Measurements from ENCODE around the gene NUDCD3. TPM values are rescaled to one million over a fixed set of nuclear protein-coding genes. Genes with fewer than 3 reads are reported as not detected.

Gene NUDCD3
- total and polyA plus RNA-seq, 2 experiments from 2014 or later, result 35.7 to 42.7 TPM

DNA sequence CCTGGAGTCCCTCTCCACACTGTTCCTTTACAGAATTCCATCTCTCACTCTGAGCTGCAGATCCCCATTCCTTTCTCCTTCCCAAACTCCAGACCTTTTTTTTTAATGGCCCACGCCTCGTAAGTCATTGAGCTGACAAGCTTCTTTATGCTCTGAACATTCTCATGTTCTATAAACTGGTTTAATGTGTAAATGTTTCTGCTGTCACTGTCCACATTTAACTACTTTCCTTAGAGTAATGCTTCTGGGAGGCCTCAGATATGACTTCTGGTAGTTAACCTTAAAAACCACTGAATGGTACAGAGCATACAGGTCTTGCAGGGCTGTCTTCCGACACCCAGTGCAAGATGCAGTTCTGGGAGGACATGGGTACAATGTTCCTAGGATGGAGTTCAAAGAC is 94.0 kb downstream of the NUDCD3 start (continued):
- TF ChIP-seq ZNF462 (CRISPR knock-in tag; IDR thresholded peaks at IDR 0.05) (no peak), ZNF114 (CRISPR knock-in tag; IDR thresholded peaks at IDR 0.05) (no peak), STAT1 (IDR thresholded peaks at IDR 0.05; ENCODE audit: unreplicated experiment) (no peak), ZNF331 (CRISPR knock-in tag; IDR thresholded peaks at IDR 0.05; ENCODE audit: low read depth) (no peak)

DNA sequence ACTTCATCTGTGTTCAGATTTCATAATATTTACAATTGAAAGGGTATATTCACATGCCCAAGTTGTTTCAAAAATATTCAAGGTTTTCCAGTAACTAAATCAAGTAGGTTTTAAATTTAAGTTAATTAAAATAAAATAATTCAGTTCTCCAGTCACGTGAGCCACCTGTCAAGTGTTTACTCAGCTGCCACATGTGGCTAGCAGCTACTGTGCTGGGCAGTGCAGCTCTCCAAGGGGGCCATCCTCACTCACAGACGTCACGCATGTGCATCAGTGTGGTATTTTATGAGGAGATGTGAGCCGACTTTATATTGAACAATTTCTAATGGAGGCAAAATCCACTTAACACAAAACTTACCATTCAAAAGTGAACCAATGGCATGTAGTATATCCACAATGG is 95.4 kb downstream of the NUDCD3 start:
- no peak for DNase-seq (ENCODE audit: low spot score)
- no peak overlapping the region for H3K27ac ChIP-seq (ENCODE audit: low read depth)
- no peaks in the 10 kb centered on the region for H3K4me1 ChIP-seq (ENCODE audit: insufficient read depth)
- ATAC-seq, result no peak
- no peak overlapping the region for H3K4me3 ChIP-seq
- peaks cover 4% of the 10 kb centered on the region; the same call in 1 of the 2 replicates for H4K20me1 ChIP-seq (replicated peaks; ENCODE audit: insufficient read depth)
- H3K9me3 Mint-ChIP-seq, result no peaks in the 10 kb centered on the region; the same call in 2 of the 3 replicates
- no peak overlapping the region for H3K4me3 Mint-ChIP-seq
- H3K4me1 Mint-ChIP-seq, result peaks cover 6% of the 10 kb centered on the region; the same call in 1 of the 3 replicates
- peaks cover 10% of the 10 kb centered on the region; the same call in 2 of the 3 replicates for H3K36me3 Mint-ChIP-seq (ENCODE audit: low read depth)
- H3F3A ChIP-seq (replicated peaks; ENCODE audit: low read depth), result no peaks in the 10 kb centered on the region
- H3K27me3 Mint-ChIP-seq (ENCODE audit: insufficient read depth, low read depth, poor library complexity), result peaks cover 2% of the 10 kb centered on the region
- H3K79me2 ChIP-seq (replicated peaks; ENCODE audit: insufficient read depth), result 0 out of 2 replicates have a peak, but pooled peaks cover 3% of the 10 kb centered on the region
- no peak overlapping the region for H3K4me2 ChIP-seq
- no peaks in the 10 kb centered on the region for H3K27me3 ChIP-seq (ENCODE audit: insufficient read depth)
- no peaks in the 10 kb centered on the region; the same call in 1 of the 2 replicates for H3K36me3 ChIP-seq (ENCODE audit: insufficient read depth)
- no peak overlapping the region for H3K27ac Mint-ChIP-seq
- no peak overlapping the region for H2AFZ ChIP-seq
- no peaks in the 10 kb centered on the region for H3K9me2 ChIP-seq (ENCODE audit: insufficient read depth)
- no peak for TF ChIP-seq STAT1 (IDR thresholded peaks at IDR 0.05; ENCODE audit: unreplicated experiment)
- no peak for TF ChIP-seq EZH2phosphoT487 (IDR thresholded peaks at IDR 0.05; ENCODE audit: unreplicated experiment)
- no peak for TF ChIP-seq JUNB (IDR thresholded peaks at IDR 0.05; ENCODE audit: unreplicated experiment)
- TF ChIP-seq, protein P1, sequence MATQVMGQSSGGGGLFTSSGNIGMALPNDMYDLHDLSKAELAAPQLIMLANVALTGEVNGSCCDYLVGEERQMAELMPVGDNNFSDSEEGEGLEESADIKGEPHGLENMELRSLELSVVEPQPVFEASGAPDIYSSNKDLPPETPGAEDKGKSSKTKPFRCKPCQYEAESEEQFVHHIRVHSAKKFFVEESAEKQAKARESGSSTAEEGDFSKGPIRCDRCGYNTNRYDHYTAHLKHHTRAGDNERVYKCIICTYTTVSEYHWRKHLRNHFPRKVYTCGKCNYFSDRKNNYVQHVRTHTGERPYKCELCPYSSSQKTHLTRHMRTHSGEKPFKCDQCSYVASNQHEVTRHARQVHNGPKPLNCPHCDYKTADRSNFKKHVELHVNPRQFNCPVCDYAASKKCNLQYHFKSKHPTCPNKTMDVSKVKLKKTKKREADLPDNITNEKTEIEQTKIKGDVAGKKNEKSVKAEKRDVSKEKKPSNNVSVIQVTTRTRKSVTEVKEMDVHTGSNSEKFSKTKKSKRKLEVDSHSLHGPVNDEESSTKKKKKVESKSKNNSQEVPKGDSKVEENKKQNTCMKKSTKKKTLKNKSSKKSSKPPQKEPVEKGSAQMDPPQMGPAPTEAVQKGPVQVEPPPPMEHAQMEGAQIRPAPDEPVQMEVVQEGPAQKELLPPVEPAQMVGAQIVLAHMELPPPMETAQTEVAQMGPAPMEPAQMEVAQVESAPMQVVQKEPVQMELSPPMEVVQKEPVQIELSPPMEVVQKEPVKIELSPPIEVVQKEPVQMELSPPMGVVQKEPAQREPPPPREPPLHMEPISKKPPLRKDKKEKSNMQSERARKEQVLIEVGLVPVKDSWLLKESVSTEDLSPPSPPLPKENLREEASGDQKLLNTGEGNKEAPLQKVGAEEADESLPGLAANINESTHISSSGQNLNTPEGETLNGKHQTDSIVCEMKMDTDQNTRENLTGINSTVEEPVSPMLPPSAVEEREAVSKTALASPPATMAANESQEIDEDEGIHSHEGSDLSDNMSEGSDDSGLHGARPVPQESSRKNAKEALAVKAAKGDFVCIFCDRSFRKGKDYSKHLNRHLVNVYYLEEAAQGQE (IDR thresholded peaks at IDR 0.05; ENCODE audit: unreplicated experiment), result no peak
- no peak for TF ChIP-seq POLR2AphosphoS5 (IDR thresholded peaks at IDR 0.05; ENCODE audit: low read depth)
- TF ChIP-seq EZH2 (IDR thresholded peaks at IDR 0.05; ENCODE audit: low read depth, unreplicated experiment), result no peak
- TF ChIP-seq ZNF114 (CRISPR knock-in tag; IDR thresholded peaks at IDR 0.05), result no peak
- TF ChIP-seq CTCF (conservative IDR thresholded peaks at IDR 0.05; ENCODE audit: low read depth in 2 of 2), result no peak
- TF ChIP-seq ETS1 (IDR thresholded peaks at IDR 0.05), result no peak
- TF ChIP-seq ZNF331 (CRISPR knock-in tag; IDR thresholded peaks at IDR 0.05; ENCODE audit: low read depth), result no peak
